Neural cell (in vitro differentiated cells): ENCODE measurements around the gene NPRL2.

Source experiments
- EZH2 ChIP-seq: fragments of 200-600, 300-800 bp; shearing (Covaris generic), sonication (generic); IDR thresholded peaks from 2 replicates; pipeline ENCODE4 v1.6.1; 2014; ENCODE audit warnings: antibody characterized with exemption, low read length, borderline replicate concordance, mild to moderate bottlenecking; ENCODE audit not compliant: insufficient read depth, poor library complexity, severe bottlenecking
- POLR2AphosphoS5 ChIP-seq: IDR thresholded peaks from 2 replicates; pipeline ENCODE4 v1.6.1; 2012

DNA sequence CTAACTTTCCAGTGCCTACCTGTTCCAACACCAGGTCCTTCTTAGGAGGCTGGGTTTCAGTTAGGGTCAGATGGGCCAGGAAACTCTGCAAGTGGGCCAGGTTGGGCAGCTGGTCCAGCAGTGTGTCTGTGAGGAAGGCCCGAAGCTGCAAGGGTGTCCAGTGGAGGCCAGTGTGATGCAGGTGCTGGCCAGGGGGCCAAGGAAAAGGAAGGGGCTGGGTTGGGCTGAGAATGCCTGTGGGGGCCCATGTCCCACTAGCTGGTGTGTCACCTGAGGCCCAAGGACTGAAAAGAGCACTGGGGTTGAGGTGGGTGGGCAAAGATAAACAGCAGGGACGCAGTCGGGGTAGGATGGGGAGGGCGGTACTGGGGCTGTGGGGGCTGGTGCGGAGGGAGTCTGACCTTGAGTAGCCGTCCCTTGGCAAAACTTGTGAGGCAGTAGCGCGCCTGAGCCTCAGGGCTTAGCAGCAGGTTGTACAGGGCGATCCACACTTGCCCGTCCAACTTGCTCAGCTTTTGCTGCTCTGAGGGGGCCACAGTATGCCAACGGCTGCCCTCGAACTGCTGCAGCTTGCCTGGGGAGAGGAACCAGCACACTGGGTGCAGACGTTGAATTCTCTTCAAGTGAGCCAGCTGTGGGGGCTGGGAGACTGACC is 8.5 kb downstream of the NPRL2 start:
- TF ChIP-seq POLR2AphosphoS5 (no peak), EZH2 (no peak)
